Right lobe of liver (tissue), 6 donors: Measurements from ENCODE around the gene CDC14A. TPM values are rescaled to one million over a fixed set of nuclear protein-coding genes. Genes with fewer than 3 reads are reported as not detected.
"Not testable (repeated sequence)": the region's sequence is repeated elsewhere in the genome, so short reads cannot be mapped to it uniquely, and the experiment has no call there.

Source experiments
- ATAC-seq, 4 donors: fragments of 200-7000 bp; cut with Tn5 transposase; one replicate each; pipeline ENCODE4 v1.9.1; 2020; ENCODE audit warnings: mild to moderate bottlenecking in 4 of 4, moderate library complexity in 4 of 4
- DNase-seq, 3 donors: peaks; one replicate each; pipeline ENCODE4 v3.0.0-alpha.2; 2020
- H3K27ac ChIP-seq, 3 donors: fragments of 200-600 bp; one replicate each; pipeline ENCODE4 v1.8.0; 2022
- H3K27me3 ChIP-seq, 2 donors: fragments of 200-600 bp; one replicate each; pipeline ENCODE4 v1.8.0; 2022
- H3K36me3 ChIP-seq, 4 donors: fragments of 200-600 bp; sonication (generic) in 1 of 4; one replicate each; pipeline versions ENCODE4 v1.5.1 to v1.8.0; 2017 to 2022; ENCODE audit warnings: control low read depth in 1 of 4
- H3K4me1 ChIP-seq, 4 donors: fragments of 200-600 bp; sonication (generic) in 1 of 4; one replicate each; pipeline versions ENCODE4 v1.5.1 to v1.8.0; 2017 to 2022; ENCODE audit warnings: control low read depth in 1 of 4
- H3K4me3 ChIP-seq, 3 donors: fragments of 200-600 bp; one replicate each; pipeline ENCODE4 v1.8.0; 2022
- H3K9me3 ChIP-seq, 4 donors: fragments of 200-600 bp; sonication (generic) in 1 of 4; one replicate each; pipeline versions ENCODE4 v1.5.1 to v1.8.0; 2017 to 2022; ENCODE audit warnings: control low read depth in 1 of 4
- POLR2A ChIP-seq: fragments of 450-650 bp; IDR thresholded peaks from one replicate; pipeline ENCODE4 v1.6.1; 2017; ENCODE audit warnings: antibody characterized with exemption, mild to moderate bottlenecking
- WGBS: methylation state at CpG from one replicate; pipeline ENCODE4 v1.1.6; 2018; ENCODE audit warnings: low coverage, low lambda C conversion rate; ENCODE audit not compliant: insufficient coverage; ENCODE audit errors: missing lambda C conversion rate; 5-methylcytosine and 5-hydroxymethylcytosine counted together
- intact Hi-C, 2 donors: fragments of 100-400 bp; cut with DNase I; formaldehyde crosslinking; loops; one replicate each; pipeline versions ENCODE4 v1.11.2 to v1.14.1; 2022
- total RNA-seq, 6 experiments: library from RNA; depleted of rRNA in 2 of 6; stranded (reverse); fragments of >200 nt in 2 of 6; fragmentation: NEBNext Ultra II Directional in 3 of 6; extraction: Animal tissue kit (Norgen Biotek cat#: 25700) in 3 of 6; gene quantifications; one replicate each; pipeline versions ENCODE4 v1.1.0 to v1.2.4, GENCODE V29; 2016 to 2023
- TF ChIP-seq, protein P1 (sequence below), 4 donors: fragments of 200-600 bp in 3 of 4; fragments of 450-650 bp in 1 of 4; IDR thresholded peaks; one replicate each; pipeline versions ENCODE4 v1.5.1 to v1.8.0; 2016 to 2022; ENCODE audit warnings: antibody characterized with exemption in 4 of 4, mild to moderate bottlenecking in 2 of 4
- donor health status: DM: no; HTN: yes; CAD: no.
- donor health status: DM: no; HTN: no; CAD: no.
- donor health status: DM: no; HTN: no; CAD: no.
- donor health status: DM: no; HTN: yes; CAD: no.
- donor health status: DM: no; HTN: yes; CAD: no.

CDC14A gene
- total RNA-seq, 6 experiments from 2014 or later, result 1.1 to 3.3 (median 1.6) TPM

DNA sequence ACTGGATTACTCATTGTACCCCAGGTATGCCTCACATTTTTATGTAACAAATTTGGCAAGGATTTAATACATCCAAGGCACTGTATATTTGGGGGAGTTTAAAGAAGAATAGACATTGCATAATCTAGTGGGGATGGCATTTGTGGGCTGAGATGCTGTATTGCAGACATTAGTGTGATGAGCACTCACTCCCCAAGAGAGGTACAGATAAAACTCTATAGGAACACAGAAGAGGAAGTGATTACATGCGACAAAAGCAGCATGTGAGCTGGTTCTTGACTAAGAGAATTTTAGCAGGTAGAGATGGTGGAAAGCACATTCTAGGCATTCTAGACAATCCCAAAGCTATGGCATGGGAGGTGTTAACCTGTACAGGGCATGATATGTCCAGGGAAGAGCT, 24.2 kb upstream of the CDC14A start:
- TF ChIP-seq, protein P1, sequence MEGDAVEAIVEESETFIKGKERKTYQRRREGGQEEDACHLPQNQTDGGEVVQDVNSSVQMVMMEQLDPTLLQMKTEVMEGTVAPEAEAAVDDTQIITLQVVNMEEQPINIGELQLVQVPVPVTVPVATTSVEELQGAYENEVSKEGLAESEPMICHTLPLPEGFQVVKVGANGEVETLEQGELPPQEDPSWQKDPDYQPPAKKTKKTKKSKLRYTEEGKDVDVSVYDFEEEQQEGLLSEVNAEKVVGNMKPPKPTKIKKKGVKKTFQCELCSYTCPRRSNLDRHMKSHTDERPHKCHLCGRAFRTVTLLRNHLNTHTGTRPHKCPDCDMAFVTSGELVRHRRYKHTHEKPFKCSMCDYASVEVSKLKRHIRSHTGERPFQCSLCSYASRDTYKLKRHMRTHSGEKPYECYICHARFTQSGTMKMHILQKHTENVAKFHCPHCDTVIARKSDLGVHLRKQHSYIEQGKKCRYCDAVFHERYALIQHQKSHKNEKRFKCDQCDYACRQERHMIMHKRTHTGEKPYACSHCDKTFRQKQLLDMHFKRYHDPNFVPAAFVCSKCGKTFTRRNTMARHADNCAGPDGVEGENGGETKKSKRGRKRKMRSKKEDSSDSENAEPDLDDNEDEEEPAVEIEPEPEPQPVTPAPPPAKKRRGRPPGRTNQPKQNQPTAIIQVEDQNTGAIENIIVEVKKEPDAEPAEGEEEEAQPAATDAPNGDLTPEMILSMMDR (IDR thresholded peaks at IDR 0.05), result no peak
- TF ChIP-seq POLR2A, result no peak
- H3K4me1 ChIP-seq, result peaks cover 0 to 6% (median 2%) of the 10 kb centered on the region in 4 donors
- H3K4me3 ChIP-seq, result no peak overlapping the region
- H3K9me3 ChIP-seq, result no peaks in the 10 kb centered on the region
- DNase-seq (no peak), ATAC-seq (no peak)
- intact Hi-C loops, result no loop called here
- H3K27me3 ChIP-seq, result no peaks in the 10 kb centered on the region
- 64% methylated on average over 1 of the region's 1 CpG for WGBS
- no peaks in the 10 kb centered on the region for H3K36me3 ChIP-seq
- no peak overlapping the region for H3K27ac ChIP-seq

DNA sequence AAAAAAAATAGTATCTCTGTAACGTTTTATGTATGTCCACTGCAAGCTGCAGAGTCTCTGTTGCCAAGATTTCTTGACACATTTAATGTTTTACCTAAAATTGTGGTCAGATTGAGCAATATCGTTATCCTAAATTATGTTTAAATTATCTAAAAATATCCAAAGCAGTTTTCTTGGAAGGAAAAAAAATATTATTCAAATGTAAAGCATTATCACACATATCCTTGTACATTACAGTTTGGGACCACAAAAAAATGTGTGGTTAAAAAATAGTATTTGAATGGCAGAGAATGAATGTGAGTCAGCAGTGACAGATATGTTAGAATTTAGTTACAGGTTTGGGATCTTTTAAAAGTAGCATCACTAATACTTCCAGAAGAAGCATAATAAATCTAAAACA, 21.2 kb upstream of the CDC14A start:
- H3K27me3 ChIP-seq, H3K4me1 ChIP-seq, intact Hi-C loops, H3K4me3 ChIP-seq, ATAC-seq, DNase-seq, H3K27ac ChIP-seq, H3K9me3 ChIP-seq, H3K36me3 ChIP-seq: not testable (repeated sequence)
- 35% methylated on average over 2 of the region's 2 CpGs for WGBS

DNA sequence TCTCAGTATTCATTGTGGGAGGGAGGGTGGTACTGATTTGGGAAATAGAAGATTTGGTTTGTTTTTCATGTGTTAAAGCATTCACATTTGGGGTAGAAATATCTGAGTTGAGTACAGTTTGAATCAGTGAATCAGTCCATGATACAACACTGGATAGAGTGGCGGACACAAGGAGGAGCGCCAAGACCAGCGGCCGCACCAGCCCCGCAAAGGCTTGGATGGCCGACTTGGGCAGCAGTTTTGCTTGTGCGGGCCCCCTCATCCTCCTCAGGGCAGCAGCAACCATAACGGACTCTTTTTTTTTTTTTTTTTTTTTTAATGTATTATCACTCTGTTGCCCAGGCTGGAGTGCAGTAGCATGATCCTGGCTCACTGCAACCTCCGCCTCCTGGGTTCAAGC, 20.0 kb upstream of the CDC14A start:
- H3K27ac ChIP-seq, result no peak overlapping the region
- H3K4me3 ChIP-seq, result no peak overlapping the region
- no peak for DNase-seq
- no peak for TF ChIP-seq POLR2A
- TF ChIP-seq, protein P1 (IDR thresholded peaks at IDR 0.05), result no peak
- H3K27me3 ChIP-seq, result no peaks in the 10 kb centered on the region
- WGBS, result 85% methylated on average over 7 of the region's 9 CpGs
- intact Hi-C loops, result no loop called here
- no peaks in the 10 kb centered on the region for H3K9me3 ChIP-seq
- H3K36me3 ChIP-seq, result no peaks in the 10 kb centered on the region
- ATAC-seq, result no peak
- no peaks in the 10 kb centered on the region for H3K4me1 ChIP-seq

DNA sequence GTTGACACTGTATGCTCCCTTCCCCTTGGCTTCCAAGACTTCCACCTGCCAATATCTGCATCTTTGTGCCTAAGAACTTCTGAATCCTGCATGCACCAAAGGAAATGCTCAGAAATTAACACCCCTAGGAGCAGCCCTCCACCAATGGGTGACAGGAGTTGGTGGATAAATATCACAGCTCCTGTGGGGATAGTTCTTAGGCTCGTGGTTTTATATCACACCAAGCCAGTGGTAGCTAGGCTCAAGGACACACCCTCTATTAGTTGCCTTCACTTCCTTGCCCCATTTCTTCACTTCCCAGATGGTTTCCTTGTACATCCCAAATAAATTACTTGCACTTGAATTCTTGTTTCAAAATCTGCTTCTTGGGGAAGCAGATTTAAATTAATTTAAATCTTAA, 16.9 kb upstream of the CDC14A start:
- Histone ChIP-seq H3K4me3 (no peak overlapping the region), H3K4me1 (no peaks in the 10 kb centered on the region), H3K27me3 (no peaks in the 10 kb centered on the region), H3K36me3 (no peaks in the 10 kb centered on the region), H3K27ac (no peak overlapping the region), H3K9me3 (no peaks in the 10 kb centered on the region)
- TF ChIP-seq, protein P1 (IDR thresholded peaks at IDR 0.05), result no peak
- no peak for TF ChIP-seq POLR2A
- intact Hi-C loops, result no loop called here
- no peak for DNase-seq
- ATAC-seq, result no peak
- WGBS, result 50% methylated on average over 1 of the region's 1 CpG

DNA sequence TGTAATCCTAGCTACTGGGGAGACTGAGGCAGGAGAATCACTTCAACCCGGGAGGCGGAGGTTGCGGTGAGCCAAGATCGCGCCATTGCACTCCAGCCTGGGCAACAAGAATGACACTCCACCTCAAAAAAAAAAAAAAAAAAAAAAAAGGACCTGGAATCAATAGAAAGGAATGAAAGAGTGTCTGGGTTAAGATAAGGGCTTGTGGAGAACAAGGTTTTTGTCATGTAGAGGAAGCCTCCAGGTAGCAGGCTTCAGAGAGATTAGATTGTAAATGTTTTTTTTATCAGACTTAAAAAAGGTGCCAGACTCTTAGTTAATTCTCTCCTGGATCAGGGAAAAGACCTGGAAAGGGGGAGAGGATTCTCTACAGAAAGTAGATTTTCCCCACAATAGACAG, 14.4 kb upstream of the CDC14A start:
- H3K4me3 ChIP-seq, DNase-seq, H3K27me3 ChIP-seq, H3K27ac ChIP-seq, ATAC-seq, intact Hi-C loops, H3K36me3 ChIP-seq, H3K9me3 ChIP-seq, H3K4me1 ChIP-seq: not testable (repeated sequence)
- WGBS, result 92% methylated on average over 5 of the region's 5 CpGs

DNA sequence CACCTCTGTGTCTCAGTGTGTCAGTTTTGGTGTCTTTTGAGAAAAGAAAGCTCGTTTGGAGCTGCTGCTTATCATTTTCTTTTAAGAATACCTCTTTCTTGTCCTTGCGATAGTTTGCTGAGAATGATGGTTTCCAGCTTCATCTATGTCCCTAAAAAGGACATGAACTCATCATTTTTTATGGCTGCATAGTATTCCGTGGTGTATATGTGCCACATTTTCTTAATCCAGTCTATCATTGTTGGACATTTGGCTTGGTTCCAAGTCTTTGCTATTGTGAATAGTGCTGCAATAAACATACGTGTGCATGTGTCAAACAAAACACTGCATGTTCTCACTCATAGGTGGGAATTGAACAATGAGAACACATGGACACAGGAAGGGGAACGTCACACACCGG, 12.6 kb upstream of the CDC14A start:
- H3K4me3 ChIP-seq, ATAC-seq, H3K9me3 ChIP-seq, intact Hi-C loops, H3K36me3 ChIP-seq, H3K4me1 ChIP-seq, DNase-seq, H3K27ac ChIP-seq, H3K27me3 ChIP-seq: not testable (repeated sequence)
- WGBS, result 81% methylated on average over 6 of the region's 6 CpGs
